HG03095 (cell line): ENCODE data around the gene SOHLH2.

Source experiments
- ATAC-seq: cut with Tn5 transposase; IDR thresholded peaks from one replicate; pipeline ENCODE4 v1.9.1; 2021; ENCODE audit warnings: moderate library complexity; ENCODE audit not compliant: unreplicated experiment

Gene SOHLH2

GRCh38 chr13:36214163-36214921 is at the start of gene SOHLH2:
Gene SOHLH2, minus strand, starts transcription at chr13:36214556. Its CDS starts 30 bp downstream, at chr13:36214526.
- ATAC-seq, result no peak

- no peak for ATAC-seq
These were observed 47.6 kb upstream of the SOHLH2 start for GRCh38 chr13:36261976-36262375.

GRCh38 chr13:36261011-36261410 is 46.7 kb upstream of the SOHLH2 start:
- ATAC-seq, result no peak

DNA sequence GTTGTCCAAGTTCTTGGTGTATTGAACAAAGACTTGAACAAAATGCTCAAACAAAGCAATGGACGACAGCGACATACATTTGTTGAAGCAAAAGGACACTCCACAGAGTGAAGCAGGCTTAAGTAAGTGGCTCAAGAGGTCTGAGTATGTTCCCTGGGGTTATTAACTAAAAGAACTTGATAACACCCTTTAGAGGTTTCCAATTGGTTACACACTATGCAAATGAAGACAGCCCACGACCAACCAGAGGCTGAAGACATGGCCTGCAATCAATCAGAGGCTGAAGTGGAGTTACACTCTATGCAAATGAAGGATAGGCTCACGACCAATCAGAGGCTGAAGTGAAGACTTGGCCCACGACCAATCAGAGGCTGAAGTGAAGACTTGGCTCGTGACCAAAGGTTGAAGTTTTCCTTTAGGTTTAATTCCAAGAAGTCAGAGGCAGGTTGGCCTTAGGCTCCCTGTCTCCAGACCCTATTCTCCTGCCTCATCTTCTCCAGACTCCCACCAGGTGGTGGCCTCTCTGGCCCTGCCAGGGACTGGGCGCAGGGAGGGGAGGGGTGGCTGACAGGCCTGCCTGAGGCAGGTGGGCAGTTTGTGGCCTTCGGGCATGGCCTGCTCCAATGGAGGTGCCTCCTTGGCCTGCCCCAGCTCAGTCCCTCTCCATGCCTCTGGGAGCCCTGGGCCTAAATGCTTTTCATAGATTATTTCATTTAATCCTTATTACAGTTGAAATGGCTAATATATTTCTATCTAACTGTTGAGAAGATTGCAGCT is 45.2 kb upstream of the SOHLH2 start:
- no peak for ATAC-seq

- ATAC-seq, result no peak
These were observed 44.5 kb upstream of the SOHLH2 start for GRCh38 chr13:36258831-36259230.

- ATAC-seq, result no peak
These were observed 37.2 kb upstream of the SOHLH2 start for GRCh38 chr13:36251526-36251925.

- no peak for ATAC-seq
These were observed 36.7 kb upstream of the SOHLH2 start for GRCh38 chr13:36251017-36251416.

GRCh38 chr13:36248700-36249099 is 34.3 kb upstream of the SOHLH2 start:
- ATAC-seq, result no peak

GRCh38 chr13:36244990-36245389 is 30.6 kb upstream of the SOHLH2 start:
- ATAC-seq, result no peak

GRCh38 chr13:36244073-36244472 is 29.7 kb upstream of the SOHLH2 start:
- no peak for ATAC-seq

DNA sequence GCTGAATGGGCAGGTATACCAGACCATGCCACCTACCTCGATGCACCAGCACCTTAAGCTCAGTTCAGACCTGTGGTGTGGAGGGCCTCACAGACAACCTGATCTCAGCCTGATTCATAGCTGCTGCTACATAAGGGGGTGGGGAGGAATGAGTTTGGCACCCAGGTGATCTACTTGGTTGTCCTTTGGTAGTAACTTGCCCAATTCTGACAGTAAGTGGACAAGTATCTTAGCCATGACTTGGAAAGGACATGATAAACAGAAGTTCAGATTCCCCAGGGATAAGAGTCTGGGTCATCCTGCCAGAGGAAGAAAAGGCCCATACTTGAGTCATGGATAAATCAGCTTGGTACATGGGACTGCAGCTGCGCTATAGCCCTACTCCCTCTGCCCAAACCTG is 28.4 kb upstream of the SOHLH2 start:
- no peak for ATAC-seq

- no peak for ATAC-seq
These were observed 16.9 kb upstream of the SOHLH2 start for GRCh38 chr13:36231236-36231635.

DNA sequence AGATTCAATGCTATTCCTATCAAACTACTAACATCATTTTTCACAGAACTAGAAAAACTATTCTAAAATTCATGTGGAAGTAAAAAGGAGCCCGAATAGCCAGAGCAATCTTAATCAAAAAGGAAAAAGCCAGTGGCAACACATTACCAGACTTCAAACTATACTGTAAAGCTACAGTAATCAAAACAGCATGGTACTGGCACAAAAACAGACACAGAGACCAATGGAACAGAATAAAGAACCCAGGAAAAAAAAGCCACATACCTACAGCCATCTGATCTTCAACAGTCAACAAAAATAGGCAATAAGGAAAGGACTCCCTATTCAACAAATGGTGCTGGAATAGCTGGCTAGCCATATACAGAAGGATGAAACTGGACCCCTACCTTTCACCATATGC is 10.4 kb upstream of the SOHLH2 start:
- no peak for ATAC-seq

- ATAC-seq, result no peak
These were observed 5.5 kb upstream of the SOHLH2 start for GRCh38 chr13:36219883-36220282.

DNA sequence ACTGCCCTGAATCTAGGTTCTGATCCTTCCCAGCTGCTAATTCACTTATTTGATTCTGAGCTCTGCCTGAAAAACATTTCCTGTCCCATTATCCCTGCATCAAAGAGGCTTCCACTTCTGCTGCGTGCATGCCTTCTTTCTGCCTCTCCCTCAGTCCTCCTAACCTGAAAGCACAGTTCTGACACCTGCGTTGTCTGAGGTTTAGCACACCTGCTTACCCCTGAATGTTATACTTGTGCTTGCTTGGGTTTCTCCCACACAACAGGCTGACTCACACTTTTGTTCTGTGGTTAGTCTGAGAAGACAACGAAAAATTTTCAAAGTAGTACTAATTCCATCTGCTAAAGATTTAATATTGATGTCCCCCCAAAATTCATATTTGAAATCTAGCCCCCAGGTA is 3.1 kb upstream of the SOHLH2 start:
- no peak for ATAC-seq

DNA sequence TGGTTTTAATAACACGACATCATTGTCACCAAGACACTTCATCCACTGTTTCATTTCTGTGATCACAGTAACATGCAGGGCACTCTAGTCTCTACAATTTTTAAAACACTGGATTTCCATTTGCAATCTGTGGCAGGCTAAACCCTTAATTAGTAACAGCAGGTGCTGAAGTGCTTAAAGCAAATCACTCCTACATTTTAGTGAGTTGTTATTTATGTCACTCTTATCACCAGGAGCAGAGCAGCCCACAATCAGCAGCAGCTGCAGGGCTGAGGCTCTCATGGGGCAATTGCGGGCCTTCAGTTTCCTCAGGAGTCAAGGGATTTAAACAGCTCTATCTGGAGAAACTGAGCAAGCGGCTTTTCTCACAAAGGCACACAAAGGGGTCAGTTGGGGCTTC is 1.6 kb downstream of the SOHLH2 start:
- ATAC-seq, result no peak

- ATAC-seq, result no peak
These were observed 2.8 kb downstream of the SOHLH2 start for GRCh38 chr13:36211567-36211966.

- ATAC-seq, result no peak
These were observed 3.6 kb downstream of the SOHLH2 start for GRCh38 chr13:36210738-36211137.

- no peak for ATAC-seq
These were observed 6.7 kb downstream of the SOHLH2 start for GRCh38 chr13:36207672-36208071.

DNA sequence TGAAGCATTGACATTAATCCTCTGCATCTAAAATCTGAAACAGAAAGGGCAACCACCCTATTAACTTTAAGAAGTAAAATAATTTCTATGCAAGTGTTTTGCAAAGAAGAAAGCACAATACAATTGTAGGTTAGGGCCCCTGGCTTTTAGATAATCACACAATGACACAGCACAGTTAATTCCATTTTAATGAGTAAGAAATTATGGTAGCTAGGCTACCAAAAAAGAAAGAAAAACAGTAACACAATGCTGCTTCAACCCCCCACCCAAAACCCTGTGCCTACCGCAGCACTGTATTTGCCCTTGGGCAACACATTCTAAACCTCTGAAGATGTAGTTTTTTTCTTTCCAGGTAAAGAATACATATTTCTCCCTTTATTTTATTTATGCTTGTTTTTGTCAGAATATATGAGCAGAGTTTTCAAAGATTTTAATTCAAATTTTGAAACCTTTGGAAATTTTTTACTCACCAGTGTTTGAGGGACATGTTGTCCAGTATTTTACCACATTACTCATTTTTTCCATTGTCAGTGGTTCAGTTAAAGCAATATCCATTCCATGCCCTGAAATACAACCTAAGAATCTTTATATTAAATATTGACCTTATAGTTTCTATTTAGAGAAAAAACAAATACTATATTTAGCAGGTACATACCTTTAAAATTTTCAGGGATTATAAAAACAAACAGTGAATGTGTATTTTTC is 21.1 kb downstream of the SOHLH2 start:
- no peak for ATAC-seq

GRCh38 chr13:36192166-36192565 is 22.2 kb downstream of the SOHLH2 start:
- no peak for ATAC-seq

GRCh38 chr13:36190771-36191170 is 23.6 kb downstream of the SOHLH2 start:
- ATAC-seq, result no peak
